OCI-LY3 (cell line): ENCODE measurements around the gene NACAD.
"Not testable (repeated sequence)": the region's sequence is repeated elsewhere in the genome, so short reads cannot be mapped to it uniquely, and the experiment has no call there.

ENCODE experiments used
- H2AFZ ChIP-seq: fragments of 200-600, 300-600 bp; shearing (Covaris generic); 2 replicates; pipeline ENCODE4 v1.6.0; 2014; ENCODE audit warnings: antibody characterized with exemption, low read depth, low read length
- H3K27ac ChIP-seq: fragments of 200-600, 300-600 bp; sonication (generic); 2 replicates; pipeline ENCODE4 v1.5.1; 2014; ENCODE audit warnings: mild to moderate bottlenecking, low read length, moderate library complexity, mixed read lengths
- H3K27me3 ChIP-seq: fragments of 200-600, 300-600 bp; sonication (generic); 2 replicates; pipeline ENCODE4 v1.6.1; 2014; ENCODE audit warnings: low read depth, low read length, mixed read lengths
- H3K36me3 ChIP-seq: fragments of 200-600, 300-600 bp; sonication (generic); replicated peaks from 2 replicates; pipeline ENCODE3; 2014; ENCODE audit warnings: low read depth, low read length, mixed read lengths
- H3K4me1 ChIP-seq: fragments of 300-600, 200-600 bp; sonication (generic); 2 replicates; pipeline ENCODE4 v1.6.1; 2014; ENCODE audit warnings: low read length, mixed read lengths
- H3K4me2 ChIP-seq: fragments of 200-600, 300-600 bp; sonication (generic); 2 replicates; pipeline ENCODE4 v1.6.1; 2014; ENCODE audit warnings: low read length, mixed read lengths
- H3K4me3 ChIP-seq: fragments of 300-600, 200-600 bp; sonication (generic); 2 replicates; pipeline ENCODE4 v1.5.1; 2014; ENCODE audit warnings: antibody characterized with exemption, mild to moderate bottlenecking, low read length, moderate library complexity
- H3K79me2 ChIP-seq: fragments of 300-600, 200-600 bp; shearing (Covaris generic); 2 replicates; pipeline ENCODE4 v1.6.1; 2014; ENCODE audit warnings: mild to moderate bottlenecking, low read length, mixed read lengths
- H3K9ac ChIP-seq: fragments of 300-600, 200-600 bp; shearing (Covaris generic); 2 replicates; pipeline ENCODE4 v1.6.0; 2014; ENCODE audit warnings: mild to moderate bottlenecking, low read length, moderate library complexity
- H3K9me3 ChIP-seq: fragments of 200-600, 300-600 bp; shearing (Covaris generic); 2 replicates; pipeline ENCODE4 v1.6.1; 2014; ENCODE audit warnings: low read length, mixed read lengths; ENCODE audit not compliant: insufficient read depth
- H4K20me1 ChIP-seq: fragments of 200-600, 300-600 bp; sonication (generic); 2 replicates; pipeline ENCODE4 v1.6.1; 2016; ENCODE audit warnings: low read length, mixed read lengths; ENCODE audit not compliant: insufficient read depth
- CTCF ChIP-seq: fragments of 200-600, 300-600 bp; sonication (generic); IDR thresholded peaks from 2 replicates; pipeline ENCODE4 v1.5.1; 2014; ENCODE audit warnings: antibody characterized with exemption, low read length, low read depth
- EZH2phosphoT487 ChIP-seq: fragments of 200-600 bp; shearing (Covaris generic); IDR thresholded peaks from 2 replicates; pipeline ENCODE4 v1.6.1; 2018; ENCODE audit warnings: antibody characterized with exemption, mixed run types, low read depth

Gene NACAD

GRCh38 chr7:45036796-45037195, 52.0 kb downstream of the NACAD start:
- no peak overlapping the region for H3K9ac ChIP-seq
- H3K9me3 ChIP-seq: no peaks in the 10 kb centered on the region
- no peak overlapping the region for H2AFZ ChIP-seq
- peaks cover 14% of the 10 kb centered on the region for H3K79me2 ChIP-seq
- no peaks in the 10 kb centered on the region for H3K4me1 ChIP-seq
- no peaks in the 10 kb centered on the region for H3K27me3 ChIP-seq
- H3K4me3 ChIP-seq: no peak overlapping the region
- H4K20me1 ChIP-seq: peaks cover 30% of the 10 kb centered on the region
- peaks cover 14% of the 10 kb centered on the region for H3K36me3 ChIP-seq
- no peak for TF ChIP-seq CTCF
- no peak for TF ChIP-seq EZH2phosphoT487
- H3K4me2 ChIP-seq: no peak overlapping the region
- H3K27ac ChIP-seq: no peak overlapping the region

- no peak overlapping the region for H3K9ac ChIP-seq
- no peaks in the 10 kb centered on the region for H3K9me3 ChIP-seq
- H3K27ac ChIP-seq: no peak overlapping the region
- H3K27me3 ChIP-seq: no peaks in the 10 kb centered on the region
- TF ChIP-seq CTCF (no peak), EZH2phosphoT487 (no peak)
- H3K36me3 ChIP-seq: peaks cover 11% of the 10 kb centered on the region
- H3K4me2 ChIP-seq: no peak overlapping the region
- no peaks in the 10 kb centered on the region for H3K4me1 ChIP-seq
- H4K20me1 ChIP-seq: peaks cover 30% of the 10 kb centered on the region
- peaks cover 14% of the 10 kb centered on the region for H3K79me2 ChIP-seq
- no peak overlapping the region for H2AFZ ChIP-seq
- H3K4me3 ChIP-seq: no peak overlapping the region
Observed at GRCh38 chr7:45036317-45036716, 52.5 kb downstream of the NACAD start.

GRCh38 chr7:45035893-45036292, 52.9 kb downstream of the NACAD start:
- Histone ChIP-seq H3K27me3 (no peaks in the 10 kb centered on the region), H3K79me2 (peaks cover 14% of the 10 kb centered on the region), H3K27ac (no peak overlapping the region), H2AFZ (no peak overlapping the region), H3K4me3 (no peak overlapping the region), H4K20me1 (peaks cover 30% of the 10 kb centered on the region), H3K4me1 (no peaks in the 10 kb centered on the region), H3K9ac (no peak overlapping the region), H3K36me3 (peaks cover 10% of the 10 kb centered on the region), H3K4me2 (no peak overlapping the region), H3K9me3 (no peaks in the 10 kb centered on the region)
- TF ChIP-seq EZH2phosphoT487 (no peak), CTCF (no peak)

- peaks cover 14% of the 10 kb centered on the region for H3K79me2 ChIP-seq
- H3K9me3 ChIP-seq: no peaks in the 10 kb centered on the region
- H3K4me1 ChIP-seq: no peaks in the 10 kb centered on the region
- H3K9ac ChIP-seq: no peak overlapping the region
- peaks cover 9% of the 10 kb centered on the region for H3K36me3 ChIP-seq
- H3K4me2 ChIP-seq: no peak overlapping the region
- H4K20me1 ChIP-seq: peaks cover 30% of the 10 kb centered on the region
- no peak overlapping the region for H3K27ac ChIP-seq
- no peak overlapping the region for H2AFZ ChIP-seq
- no peak overlapping the region for H3K4me3 ChIP-seq
- TF ChIP-seq EZH2phosphoT487 (no peak), CTCF (no peak)
- H3K27me3 ChIP-seq: no peaks in the 10 kb centered on the region
Observed at GRCh38 chr7:45035371-45035770, 53.4 kb downstream of the NACAD start.

- H3K36me3 ChIP-seq, H3K4me2 ChIP-seq, H3K4me1 ChIP-seq, H3K27ac ChIP-seq, H3K9me3 ChIP-seq, H3K4me3 ChIP-seq, H3K9ac ChIP-seq, H2AFZ ChIP-seq, H3K27me3 ChIP-seq: not testable (repeated sequence)
- peaks cover 30% of the 10 kb centered on the region for H4K20me1 ChIP-seq
- H3K79me2 ChIP-seq: peaks cover 14% of the 10 kb centered on the region
Observed at GRCh38 chr7:45034710-45035109, 54.1 kb downstream of the NACAD start.
